Esophagus squamous epithelium (tissue), 5 donors: ENCODE data around the gene LIX1L. TPM values are rescaled to one million over a fixed set of nuclear protein-coding genes. Genes with fewer than 3 reads are reported as not detected.

Experiments used
- DNase-seq: peaks from one replicate; lab custom pipeline; 2025; lab: John Stamatoyannopoulos, UW
- H3K27ac ChIP-seq, 4 donors: fragments of 200-600 bp; sonication (generic); one replicate each; pipeline ENCODE4 v1.5.1; 2016 to 2019; ENCODE audit warnings: mild to moderate bottlenecking in 1 of 4
- H3K27me3 ChIP-seq, 4 donors: fragments of 200-600 bp; sonication (generic); 1 replicate in 3 of 4; 2 replicates in 1 of 4; pipeline versions ENCODE4 v1.5.1 to v1.6.0; 2017 to 2021; ENCODE audit warnings: antibody characterized with exemption in 1 of 4
- H3K36me3 ChIP-seq, 3 donors: fragments of 200-600 bp; sonication (generic); one replicate each; pipeline ENCODE4 v1.5.1; 2016 to 2019
- H3K4me1 ChIP-seq, 3 donors: fragments of 200-600 bp; sonication (generic); one replicate each; pipeline ENCODE4 v1.5.1; 2017 to 2019
- H3K4me3 ChIP-seq, 4 donors: fragments of 200-600 bp; sonication (generic); 1 replicate in 3 of 4; 2 replicates in 1 of 4; pipeline ENCODE4 v1.5.1; 2016 to 2019; ENCODE audit warnings: mild to moderate bottlenecking in 2 of 4, moderate library complexity in 1 of 4
- H3K9me3 ChIP-seq, 3 donors: fragments of 200-600 bp; sonication (generic); one replicate each; pipeline ENCODE4 v1.5.1; 2016 to 2019
- POLR2A ChIP-seq, 4 donors: fragments of 450-650 bp; IDR thresholded peaks; one replicate each; pipeline ENCODE4 v1.6.1; 2017; ENCODE audit warnings: antibody characterized with exemption in 4 of 4, mild to moderate bottlenecking in 4 of 4, moderate library complexity in 3 of 4
- WGBS, 2 donors: methylation state at CpG; one replicate each; pipeline ENCODE4 v1.1.5; 2018; 5-methylcytosine and 5-hydroxymethylcytosine counted together
- intact Hi-C: fragments of 100-400 bp; cut with DNase I; formaldehyde crosslinking; loops from one replicate; pipeline ENCODE4 v1.15.0; 2022
- total RNA-seq, 4 donors: library from RNA; depleted of rRNA; stranded (reverse); fragments of >200 nt; gene quantifications; one replicate each; pipeline ENCODE4 v1.1.0, GENCODE V29; 2016
- TF ChIP-seq, protein P1 (sequence below), 6 experiments: fragments of 450-650 bp in 4 of 6; fragments of 200-600 bp in 2 of 6; sonication (generic) in 2 of 6; IDR thresholded peaks; one replicate each; pipeline ENCODE4 v1.5.1; 2016 to 2019; ENCODE audit warnings: antibody characterized with exemption in 6 of 6, mild to moderate bottlenecking in 4 of 6, moderate library complexity in 4 of 6
- donor health status: DM: yes; HTN: yes; CAD: no.

LIX1L gene
- total RNA-seq, 4 donors from 2014 or later = 1.9 to 12.2 (median 5.9) TPM

DNA sequence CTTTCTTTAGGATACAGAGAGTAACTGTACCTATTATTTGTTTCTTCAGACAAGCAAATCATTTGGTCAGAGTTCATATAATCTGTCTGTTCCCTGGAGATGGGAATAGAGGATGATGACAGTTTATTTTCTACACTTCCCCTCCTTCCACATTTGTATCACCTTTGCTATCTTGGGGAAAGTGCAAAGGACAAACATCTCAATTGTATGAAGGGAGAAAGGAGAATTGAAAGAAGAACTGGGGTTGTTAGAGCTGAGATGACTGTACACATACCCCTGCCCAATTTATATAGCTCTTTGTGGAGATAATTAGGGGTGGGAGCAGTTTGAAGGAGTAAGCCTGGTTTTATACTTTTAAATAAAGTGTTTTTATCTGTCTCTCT lies 20.6 kb upstream of the LIX1L start:
- Histone ChIP-seq H3K27ac (peak overlapping the region; percentile 90 to 98 (median 96)), H3K4me3 (peak overlapping the region in 3 of 4 donors; percentile 24 to 51 (median 28)), H3K4me1 (peaks cover 46 to 66% (median 56%) of the 10 kb centered on the region in 3 donors), H3K36me3 (peaks cover 0 to 4% (median 0%) of the 10 kb centered on the region in 3 donors), H3K9me3 (no peaks in the 10 kb centered on the region), H3K27me3 (no peaks in the 10 kb centered on the region)
- intact Hi-C loops = loop anchor here (2.0 kb wide), 1 partner anchor 28 kb away; no protein-coding TSS in a partner anchor
- no peak for TF ChIP-seq POLR2A (IDR thresholded peaks at IDR 0.05)
- TF ChIP-seq, protein P1, sequence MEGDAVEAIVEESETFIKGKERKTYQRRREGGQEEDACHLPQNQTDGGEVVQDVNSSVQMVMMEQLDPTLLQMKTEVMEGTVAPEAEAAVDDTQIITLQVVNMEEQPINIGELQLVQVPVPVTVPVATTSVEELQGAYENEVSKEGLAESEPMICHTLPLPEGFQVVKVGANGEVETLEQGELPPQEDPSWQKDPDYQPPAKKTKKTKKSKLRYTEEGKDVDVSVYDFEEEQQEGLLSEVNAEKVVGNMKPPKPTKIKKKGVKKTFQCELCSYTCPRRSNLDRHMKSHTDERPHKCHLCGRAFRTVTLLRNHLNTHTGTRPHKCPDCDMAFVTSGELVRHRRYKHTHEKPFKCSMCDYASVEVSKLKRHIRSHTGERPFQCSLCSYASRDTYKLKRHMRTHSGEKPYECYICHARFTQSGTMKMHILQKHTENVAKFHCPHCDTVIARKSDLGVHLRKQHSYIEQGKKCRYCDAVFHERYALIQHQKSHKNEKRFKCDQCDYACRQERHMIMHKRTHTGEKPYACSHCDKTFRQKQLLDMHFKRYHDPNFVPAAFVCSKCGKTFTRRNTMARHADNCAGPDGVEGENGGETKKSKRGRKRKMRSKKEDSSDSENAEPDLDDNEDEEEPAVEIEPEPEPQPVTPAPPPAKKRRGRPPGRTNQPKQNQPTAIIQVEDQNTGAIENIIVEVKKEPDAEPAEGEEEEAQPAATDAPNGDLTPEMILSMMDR (IDR thresholded peaks at IDR 0.05) = no peak
- no peak for DNase-seq

DNA sequence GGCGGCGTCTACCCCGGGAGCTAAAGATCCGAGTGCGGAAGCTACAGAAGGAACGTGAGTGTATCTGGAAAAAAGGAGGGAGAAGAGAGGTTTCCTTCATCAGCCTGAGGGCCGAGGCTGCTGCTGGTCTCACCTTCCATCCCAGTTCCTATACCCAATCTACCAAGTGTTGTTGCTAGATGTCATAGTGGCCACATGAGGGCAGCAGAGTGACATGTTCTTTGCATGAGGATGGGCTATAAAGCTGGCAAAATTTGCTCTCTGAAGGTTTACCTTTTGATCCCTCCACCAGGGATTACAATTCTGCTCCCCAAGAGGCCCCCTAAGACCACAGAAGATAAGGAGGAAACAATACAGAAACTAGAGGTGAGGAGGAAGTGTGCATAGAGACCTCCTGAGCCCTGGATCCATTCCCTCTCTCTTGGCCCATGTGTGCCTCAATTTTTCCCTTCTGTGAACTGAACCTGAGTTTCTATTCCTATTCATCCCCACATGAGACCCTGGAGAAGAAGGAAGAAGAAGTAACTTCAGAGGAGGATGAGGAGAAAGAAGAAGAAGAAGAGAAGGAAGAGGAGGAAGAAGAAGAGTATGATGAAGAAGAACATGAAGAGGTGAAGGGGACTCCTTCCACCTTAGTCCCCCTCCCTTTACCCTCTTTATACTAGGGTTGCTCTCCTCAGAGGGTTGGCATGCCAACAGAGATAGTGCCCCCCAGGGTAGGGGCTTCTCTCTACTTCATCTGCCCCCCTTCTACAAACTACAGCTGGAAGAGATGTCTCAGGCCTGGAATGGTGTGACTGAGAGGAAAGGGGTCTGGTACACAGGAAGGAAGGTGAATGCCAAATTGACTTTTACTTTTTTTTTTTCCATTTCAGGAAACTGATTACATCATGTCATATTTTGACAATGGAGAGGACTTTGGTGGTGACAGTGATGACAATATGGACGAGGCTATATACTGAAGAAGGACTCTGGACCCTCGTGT lies 20.0 kb upstream of the LIX1L start:
- WGBS, 2 donors = 15 to 20% methylated on average over 8 to 9 of the region's 9 CpGs
- peak overlapping the region in 1 of 4 donors; percentile 44 for H3K4me3 ChIP-seq
- TF ChIP-seq POLR2A (IDR thresholded peaks at IDR 0.05) = no peak
- TF ChIP-seq, protein P1 (IDR thresholded peaks at IDR 0.05) = peak; percentile 72 to 94 (median 93)
- intact Hi-C loops = loop anchor here (2.0 kb wide), 1 partner anchor 29 kb away; no protein-coding TSS in a partner anchor
- no peak for DNase-seq
- no peaks in the 10 kb centered on the region for H3K9me3 ChIP-seq
- H3K27me3 ChIP-seq = no peaks in the 10 kb centered on the region
- H3K36me3 ChIP-seq = peaks cover 0 to 4% (median 0%) of the 10 kb centered on the region in 3 donors
- peak overlapping the region; percentile 90 to 98 (median 96) for H3K27ac ChIP-seq
- peaks cover 39 to 59% (median 50%) of the 10 kb centered on the region in 3 donors for H3K4me1 ChIP-seq

DNA sequence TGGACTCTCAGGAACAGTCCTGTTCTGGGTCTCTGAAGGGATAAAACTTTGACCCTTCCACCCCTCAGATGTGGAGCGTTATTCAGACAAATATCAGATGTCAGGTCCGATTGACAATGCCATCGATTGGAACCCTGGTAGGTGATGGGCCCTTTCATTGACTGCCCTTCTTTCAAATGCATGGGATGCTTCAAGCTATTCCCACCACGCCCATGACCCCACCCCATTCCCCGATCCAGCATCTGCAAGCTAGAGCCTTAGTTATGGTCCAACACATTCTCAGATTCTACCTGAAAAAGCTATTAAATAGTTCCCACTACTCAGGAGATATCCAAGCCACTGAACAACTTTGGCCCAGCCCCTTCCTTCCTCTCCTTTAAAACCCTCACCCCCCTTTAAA lies 19.2 kb upstream of the LIX1L start:
- Histone ChIP-seq H3K27ac (peak overlapping the region; percentile 90 to 98 (median 96)), H3K4me1 (peaks cover 34 to 52% (median 43%) of the 10 kb centered on the region in 3 donors), H3K9me3 (no peaks in the 10 kb centered on the region), H3K27me3 (no peaks in the 10 kb centered on the region), H3K4me3 (no peak overlapping the region), H3K36me3 (peaks cover 0 to 4% (median 0%) of the 10 kb centered on the region in 3 donors)
- TF ChIP-seq POLR2A (IDR thresholded peaks at IDR 0.05) = no peak
- TF ChIP-seq, protein P1 (IDR thresholded peaks at IDR 0.05) = no peak
- 63 to 87% methylated on average over 5 of the region's 5 CpGs for WGBS, 2 donors
- intact Hi-C loops = no loop called here
- DNase-seq = no peak

DNA sequence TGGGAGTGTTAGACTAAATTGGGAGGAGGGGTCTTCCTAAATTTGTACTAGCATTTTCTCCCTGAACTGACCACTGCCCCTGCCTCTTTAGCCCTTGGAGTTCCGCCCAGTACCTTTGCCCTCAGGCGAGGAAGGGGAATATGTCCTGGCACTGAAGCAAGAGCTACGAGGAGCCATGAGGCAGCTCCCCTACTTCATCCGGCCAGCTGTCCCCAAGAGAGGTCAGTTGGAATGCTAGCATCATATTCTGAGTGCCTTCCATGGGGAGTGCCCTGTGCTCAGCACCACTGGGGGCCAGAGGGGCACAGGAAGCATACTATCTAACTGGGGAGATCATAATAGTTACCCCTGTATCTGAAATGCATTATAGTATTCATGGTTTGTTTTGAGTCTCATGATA lies 17.4 kb upstream of the LIX1L start:
- no peak for TF ChIP-seq POLR2A (IDR thresholded peaks at IDR 0.05)
- TF ChIP-seq, protein P1 (IDR thresholded peaks at IDR 0.05) = no peak
- no peak overlapping the region for H3K27ac ChIP-seq
- no peaks in the 10 kb centered on the region for H3K9me3 ChIP-seq
- no peak overlapping the region for H3K4me3 ChIP-seq
- DNase-seq = no peak
- H3K27me3 ChIP-seq = no peaks in the 10 kb centered on the region
- 83 to 86% methylated on average over 2 to 3 of the region's 4 CpGs for whole genome bisulfite sequencing, 2 donors
- peaks cover 25 to 34% (median 26%) of the 10 kb centered on the region in 3 donors for H3K4me1 ChIP-seq
- H3K36me3 ChIP-seq = peaks cover 0 to 4% (median 0%) of the 10 kb centered on the region in 3 donors
- intact Hi-C loops = no loop called here

DNA sequence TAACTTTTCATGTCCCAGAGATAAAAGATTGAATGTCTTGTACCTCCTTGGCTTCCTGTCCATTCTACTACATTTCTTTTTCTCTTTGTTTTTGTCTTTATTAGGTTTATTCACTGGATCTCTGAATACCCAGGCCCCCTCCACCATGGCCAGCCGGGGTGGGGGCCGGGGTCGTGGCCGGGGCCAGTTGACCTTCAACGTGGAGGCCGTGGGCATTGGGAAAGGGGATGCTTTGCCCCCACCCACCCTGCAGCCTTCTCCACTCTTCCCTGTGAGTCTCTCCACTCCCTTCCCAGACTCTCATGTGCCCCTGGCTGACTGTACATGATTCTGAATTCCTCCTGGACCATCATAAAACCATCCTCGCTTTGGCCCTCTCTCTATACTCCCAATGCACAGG lies 16.9 kb upstream of the LIX1L start:
- Histone ChIP-seq H3K9me3 (no peaks in the 10 kb centered on the region), H3K36me3 (peaks cover 0 to 4% (median 0%) of the 10 kb centered on the region in 3 donors), H3K27ac (no peak overlapping the region), H3K4me1 (peaks cover 20 to 29% (median 21%) of the 10 kb centered on the region in 3 donors), H3K27me3 (no peaks in the 10 kb centered on the region), H3K4me3 (no peak overlapping the region)
- intact Hi-C loops = no loop called here
- TF ChIP-seq, protein P1 (IDR thresholded peaks at IDR 0.05) = no peak
- no peak for TF ChIP-seq POLR2A (IDR thresholded peaks at IDR 0.05)
- no peak for DNase-seq
- WGBS, 2 donors = 76 to 78% methylated on average over 7 of the region's 7 CpGs
